A673 (cell line): ENCODE data around the gene TBC1D22A.

Experiments
- CTCF ChIP-seq: fragments of 300-800, 200-600 bp; sonication (generic); conservative IDR thresholded peaks from 2 replicates; pipeline ENCODE4 v1.5.1; 2017; ENCODE audit warnings: low read depth, mild to moderate bottlenecking, antibody characterized with exemption, low read length, moderate library complexity, mixed read lengths
- EZH2 ChIP-seq: fragments of 200-600 bp; sonication (generic); IDR thresholded peaks from 2 replicates; pipeline ENCODE4 v1.6.1; 2017; ENCODE audit warnings: borderline replicate concordance, low read depth, mild to moderate bottlenecking, mixed read lengths, antibody characterized with exemption, low read length; ENCODE audit not compliant: poor library complexity, severe bottlenecking

GRCh38 chr22:46734830-46735453, 27.5 kb upstream of the TBC1D22A start:
- TF ChIP-seq CTCF = no peak
- no peak for TF ChIP-seq EZH2
